Glutamatergic neuron (in vitro differentiated cells): ENCODE data around the gene TP53BP2. TPM values are rescaled to one million over a fixed set of nuclear protein-coding genes. Genes with fewer than 3 reads are reported as not detected.

Source experiments
- DNase-seq: peaks from one replicate; pipeline ENCODE4 v3.0.0; 2022
- H3K27ac Mint-ChIP-seq: one replicate; pipeline ENCODE4 v1.8.0; 2020; ENCODE audit warnings: mild to moderate bottlenecking, mixed read lengths, inconsistent platforms; ENCODE audit not compliant: unreplicated experiment
- H3K27me3 Mint-ChIP-seq: one replicate; pipeline ENCODE4 v1.8.0; 2020; ENCODE audit warnings: mild to moderate bottlenecking, moderate library complexity, mixed read lengths, inconsistent platforms; ENCODE audit not compliant: unreplicated experiment
- H3K36me3 Mint-ChIP-seq: one replicate; pipeline ENCODE4 v1.8.0; 2020; ENCODE audit warnings: mild to moderate bottlenecking, mixed read lengths, inconsistent platforms; ENCODE audit not compliant: unreplicated experiment
- H3K4me1 Mint-ChIP-seq: one replicate; pipeline ENCODE4 v1.8.0; 2020; ENCODE audit warnings: mild to moderate bottlenecking, low read depth, mixed read lengths, inconsistent platforms; ENCODE audit not compliant: unreplicated experiment
- H3K4me3 Mint-ChIP-seq: one replicate; pipeline ENCODE4 v1.8.0; 2020; ENCODE audit warnings: mild to moderate bottlenecking, mixed read lengths, inconsistent platforms; ENCODE audit not compliant: unreplicated experiment
- H3K9me3 Mint-ChIP-seq: one replicate; pipeline ENCODE4 v1.8.0; 2020; ENCODE audit warnings: mild to moderate bottlenecking, moderate library complexity, mixed read lengths, inconsistent platforms; ENCODE audit not compliant: unreplicated experiment
- total RNA-seq: library from RNA; stranded (reverse); fragmentation: NEBNext Ultra II Directional; extraction: Animal tissue kit (Norgen Biotek cat#: 25700); gene quantifications from one replicate; pipeline ENCODE4 v1.2.1, GENCODE V29; 2021; ENCODE audit not compliant: unreplicated experiment
- TF ChIP-seq, protein P1 (sequence below): fragments of 200-600 bp; sonication (generic); IDR thresholded peaks from one replicate; pipeline ENCODE4 v1.5.0; 2021; ENCODE audit not compliant: partially characterized antibody, unreplicated experiment

The TP53BP2 gene
- total RNA-seq, 1 donor from 2014 or later: 50.7 TPM

GRCh38 chr1:223828162-223828848, 17.4 kb downstream of the TP53BP2 start:
- no peaks in the 10 kb centered on the region for H3K27me3 Mint-ChIP-seq

DNA sequence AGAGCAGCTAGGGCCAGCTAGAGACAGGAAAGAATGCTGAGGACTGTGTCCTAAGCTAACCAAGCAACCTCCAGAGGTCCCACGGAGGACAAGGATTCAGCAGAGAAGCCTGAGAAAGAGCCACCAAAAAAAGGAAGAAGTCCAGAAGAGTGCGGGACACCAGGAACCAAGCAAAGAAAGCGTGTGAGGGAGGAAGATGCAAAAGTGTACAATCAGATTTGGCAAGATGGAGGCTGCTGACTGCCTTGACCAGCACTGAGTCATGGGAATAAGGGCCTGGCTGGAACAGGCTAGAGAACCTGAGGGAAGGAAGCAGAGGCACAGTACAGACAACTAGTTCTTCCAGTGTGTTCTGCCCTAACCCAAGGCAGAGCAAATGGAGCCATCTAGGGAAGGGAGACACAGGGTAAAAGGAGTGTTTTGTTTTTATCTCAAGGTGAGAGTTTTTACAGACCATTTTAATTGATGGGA, 18.5 kb downstream of the TP53BP2 start:
- no peak for DNase-seq
- TF ChIP-seq, protein P1, sequence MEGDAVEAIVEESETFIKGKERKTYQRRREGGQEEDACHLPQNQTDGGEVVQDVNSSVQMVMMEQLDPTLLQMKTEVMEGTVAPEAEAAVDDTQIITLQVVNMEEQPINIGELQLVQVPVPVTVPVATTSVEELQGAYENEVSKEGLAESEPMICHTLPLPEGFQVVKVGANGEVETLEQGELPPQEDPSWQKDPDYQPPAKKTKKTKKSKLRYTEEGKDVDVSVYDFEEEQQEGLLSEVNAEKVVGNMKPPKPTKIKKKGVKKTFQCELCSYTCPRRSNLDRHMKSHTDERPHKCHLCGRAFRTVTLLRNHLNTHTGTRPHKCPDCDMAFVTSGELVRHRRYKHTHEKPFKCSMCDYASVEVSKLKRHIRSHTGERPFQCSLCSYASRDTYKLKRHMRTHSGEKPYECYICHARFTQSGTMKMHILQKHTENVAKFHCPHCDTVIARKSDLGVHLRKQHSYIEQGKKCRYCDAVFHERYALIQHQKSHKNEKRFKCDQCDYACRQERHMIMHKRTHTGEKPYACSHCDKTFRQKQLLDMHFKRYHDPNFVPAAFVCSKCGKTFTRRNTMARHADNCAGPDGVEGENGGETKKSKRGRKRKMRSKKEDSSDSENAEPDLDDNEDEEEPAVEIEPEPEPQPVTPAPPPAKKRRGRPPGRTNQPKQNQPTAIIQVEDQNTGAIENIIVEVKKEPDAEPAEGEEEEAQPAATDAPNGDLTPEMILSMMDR: no peak
- Mint-ChIP-seq H3K27ac (no peak overlapping the region), H3K4me3 (no peak overlapping the region), H3K36me3 (no peaks in the 10 kb centered on the region), H3K27me3 (no peaks in the 10 kb centered on the region), H3K4me1 (peaks cover 23% of the 10 kb centered on the region), H3K9me3 (peaks cover 1% of the 10 kb centered on the region)

More at GRCh38 chr1:223828162-223828848, 17.4 kb downstream of the TP53BP2 start:
- H3K27ac Mint-ChIP-seq: no peak overlapping the region
- no peak for DNase-seq
- TF ChIP-seq, protein P1: no peak
- H3K9me3 Mint-ChIP-seq: peaks cover 1% of the 10 kb centered on the region
- no peak overlapping the region for H3K4me3 Mint-ChIP-seq
- H3K4me1 Mint-ChIP-seq: peaks cover 23% of the 10 kb centered on the region
- H3K36me3 Mint-ChIP-seq: no peaks in the 10 kb centered on the region

DNA sequence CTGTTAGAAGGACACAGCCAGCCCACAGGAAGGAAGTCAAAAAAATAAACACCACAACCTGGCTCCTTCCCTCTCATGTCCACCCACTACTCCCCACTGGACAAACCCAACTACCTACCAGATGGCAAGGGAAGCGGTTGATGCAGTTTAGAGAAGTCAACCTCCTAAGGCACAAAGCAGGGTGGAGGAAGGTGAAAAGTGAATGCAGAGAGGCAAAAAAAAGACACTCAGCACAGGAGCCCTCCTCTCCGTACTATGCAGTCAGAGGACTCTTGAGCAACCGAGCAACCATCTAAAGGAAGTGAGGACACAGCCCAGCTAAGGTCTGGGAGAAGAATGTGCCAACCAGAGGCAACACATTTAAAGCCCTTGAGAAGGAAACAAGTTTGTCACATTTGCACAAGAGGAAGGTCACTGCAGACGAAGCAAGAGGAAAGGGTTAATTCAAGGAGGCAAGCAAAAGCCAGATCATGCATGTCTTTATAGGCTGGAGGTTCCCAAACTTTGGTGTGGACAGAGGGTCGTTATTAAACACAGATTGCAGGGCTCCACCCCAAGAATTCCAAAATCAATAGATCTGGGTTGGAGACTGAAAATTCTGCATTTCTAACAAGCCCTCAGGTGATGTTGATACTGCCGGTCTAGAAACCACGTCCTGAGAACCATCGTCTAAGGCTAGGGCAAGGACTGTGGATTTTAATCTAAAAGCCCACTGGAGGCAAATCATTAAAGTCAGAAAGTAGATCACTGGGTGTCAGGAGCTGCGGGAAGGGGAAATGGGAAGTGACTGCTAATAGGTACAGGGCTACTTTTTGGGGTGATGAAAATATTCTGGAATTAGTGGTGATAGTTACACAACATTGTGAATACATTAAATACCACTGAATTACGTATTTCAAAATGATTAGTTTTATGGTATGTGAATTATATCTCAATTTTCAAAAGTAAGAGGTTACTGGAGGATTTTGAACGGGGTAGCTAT, 19.7 kb downstream of the TP53BP2 start:
- peaks cover 1% of the 10 kb centered on the region for H3K9me3 Mint-ChIP-seq
- DNase-seq: no peak
- peaks cover 25% of the 10 kb centered on the region for H3K4me1 Mint-ChIP-seq
- H3K27ac Mint-ChIP-seq: no peak overlapping the region
- H3K36me3 Mint-ChIP-seq: no peaks in the 10 kb centered on the region
- TF ChIP-seq, protein P1: no peak
- no peak overlapping the region for H3K4me3 Mint-ChIP-seq
- no peaks in the 10 kb centered on the region for H3K27me3 Mint-ChIP-seq

DNA sequence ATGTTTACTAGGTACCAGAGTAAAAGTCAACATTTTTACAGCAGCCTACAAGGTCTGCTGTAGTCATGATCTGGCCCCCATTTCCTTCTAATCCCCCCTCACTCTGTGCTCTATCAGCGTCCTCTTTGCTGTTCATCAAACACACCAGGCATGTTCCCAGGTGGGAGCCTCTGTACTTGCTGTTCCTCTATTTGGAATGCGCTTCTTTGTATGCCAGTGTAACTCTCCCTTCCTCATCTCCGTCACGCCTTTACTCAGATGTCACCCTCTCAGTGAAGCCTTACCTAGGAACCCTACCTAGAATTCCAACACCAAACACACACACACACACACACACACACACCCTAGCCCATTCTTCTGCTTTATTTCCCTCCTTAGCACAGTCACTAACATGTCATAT, 21.0 kb downstream of the TP53BP2 start:
- Mint-ChIP-seq H3K4me1 (peaks cover 36% of the 10 kb centered on the region), H3K36me3 (no peaks in the 10 kb centered on the region), H3K27ac (no peak overlapping the region), H3K4me3 (no peak overlapping the region), H3K27me3 (no peaks in the 10 kb centered on the region), H3K9me3 (peaks cover 1% of the 10 kb centered on the region)
- DNase-seq: no peak
- TF ChIP-seq, protein P1: no peak

- H3K4me1 Mint-ChIP-seq: peaks cover 36% of the 10 kb centered on the region
Observed at GRCh38 chr1:223824287-223824686, 21.5 kb downstream of the TP53BP2 start.

More at GRCh38 chr1:223824287-223824686, 21.5 kb downstream of the TP53BP2 start:
- TF ChIP-seq, protein P1: no peak
- H3K4me3 Mint-ChIP-seq: no peak overlapping the region
- no peak overlapping the region for H3K27ac Mint-ChIP-seq
- DNase-seq: no peak
- no peaks in the 10 kb centered on the region for H3K27me3 Mint-ChIP-seq
- peaks cover 1% of the 10 kb centered on the region for H3K9me3 Mint-ChIP-seq
- peaks cover under 1% of the 10 kb centered on the region for H3K36me3 Mint-ChIP-seq
